Liver (tissue), 3 donors: Measurements from ENCODE around the gene PPT2.

Experiments used
- CTCF ChIP-seq: fragments of 150-350 bp; IDR thresholded peaks from 2 replicates; pipeline ENCODE4 v1.5.1; 2017; ENCODE audit warnings: improper control_type of control experiment, low read depth, low read length; ENCODE audit not compliant: missing input control
- HNF4G ChIP-seq: IDR thresholded peaks from 2 replicates; pipeline ENCODE4 v1.6.1; 2016; ENCODE audit warnings: antibody characterized with exemption
- SP1 ChIP-seq: IDR thresholded peaks from 2 replicates; pipeline ENCODE4 v1.6.1; 2018; ENCODE audit warnings: antibody characterized with exemption, mild to moderate bottlenecking
- TAF1 ChIP-seq: conservative IDR thresholded peaks from 2 replicates; pipeline ENCODE4 v1.6.1; 2016; ENCODE audit warnings: antibody characterized with exemption, mild to moderate bottlenecking
- YY1 ChIP-seq: IDR thresholded peaks from 2 replicates; pipeline ENCODE4 v1.6.1; 2016; ENCODE audit warnings: antibody characterized with exemption, mild to moderate bottlenecking
- TF ChIP-seq, protein P1 (sequence below): IDR thresholded peaks from 2 replicates; pipeline ENCODE4 v1.6.1; 2016; ENCODE audit warnings: antibody characterized with exemption, mild to moderate bottlenecking
- donor health status: healthy.
- donor health status: healthy.

GRCh38 chr6:32179766-32180405 is 25.9 kb downstream of the PPT2 start:
- no peak for TF ChIP-seq CTCF
- TF ChIP-seq HNF4G = no peak
- TF ChIP-seq, protein P1, sequence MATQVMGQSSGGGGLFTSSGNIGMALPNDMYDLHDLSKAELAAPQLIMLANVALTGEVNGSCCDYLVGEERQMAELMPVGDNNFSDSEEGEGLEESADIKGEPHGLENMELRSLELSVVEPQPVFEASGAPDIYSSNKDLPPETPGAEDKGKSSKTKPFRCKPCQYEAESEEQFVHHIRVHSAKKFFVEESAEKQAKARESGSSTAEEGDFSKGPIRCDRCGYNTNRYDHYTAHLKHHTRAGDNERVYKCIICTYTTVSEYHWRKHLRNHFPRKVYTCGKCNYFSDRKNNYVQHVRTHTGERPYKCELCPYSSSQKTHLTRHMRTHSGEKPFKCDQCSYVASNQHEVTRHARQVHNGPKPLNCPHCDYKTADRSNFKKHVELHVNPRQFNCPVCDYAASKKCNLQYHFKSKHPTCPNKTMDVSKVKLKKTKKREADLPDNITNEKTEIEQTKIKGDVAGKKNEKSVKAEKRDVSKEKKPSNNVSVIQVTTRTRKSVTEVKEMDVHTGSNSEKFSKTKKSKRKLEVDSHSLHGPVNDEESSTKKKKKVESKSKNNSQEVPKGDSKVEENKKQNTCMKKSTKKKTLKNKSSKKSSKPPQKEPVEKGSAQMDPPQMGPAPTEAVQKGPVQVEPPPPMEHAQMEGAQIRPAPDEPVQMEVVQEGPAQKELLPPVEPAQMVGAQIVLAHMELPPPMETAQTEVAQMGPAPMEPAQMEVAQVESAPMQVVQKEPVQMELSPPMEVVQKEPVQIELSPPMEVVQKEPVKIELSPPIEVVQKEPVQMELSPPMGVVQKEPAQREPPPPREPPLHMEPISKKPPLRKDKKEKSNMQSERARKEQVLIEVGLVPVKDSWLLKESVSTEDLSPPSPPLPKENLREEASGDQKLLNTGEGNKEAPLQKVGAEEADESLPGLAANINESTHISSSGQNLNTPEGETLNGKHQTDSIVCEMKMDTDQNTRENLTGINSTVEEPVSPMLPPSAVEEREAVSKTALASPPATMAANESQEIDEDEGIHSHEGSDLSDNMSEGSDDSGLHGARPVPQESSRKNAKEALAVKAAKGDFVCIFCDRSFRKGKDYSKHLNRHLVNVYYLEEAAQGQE = no peak
- no peak for TF ChIP-seq TAF1
- no peak for TF ChIP-seq YY1
- no peak for TF ChIP-seq SP1
